Testis (tissue), 3 donors: Measurements from ENCODE around the gene SPON1. TPM values are rescaled to one million over a fixed set of nuclear protein-coding genes. Genes with fewer than 3 reads are reported as not detected.

Experiments
- DNase-seq: peaks from one replicate; pipeline ENCODE4 v3.0.0-alpha.2; 2019
- H3K27ac ChIP-seq, 2 donors: fragments of 200-600 bp; sonication (generic); one replicate each; pipeline ENCODE4 v1.5.1; 2019
- H3K27me3 ChIP-seq: fragments of 200-600 bp; sonication (generic); one replicate; pipeline ENCODE4 v1.5.1; 2019
- H3K36me3 ChIP-seq: fragments of 200-600 bp; sonication (generic); one replicate; pipeline ENCODE4 v1.5.1; 2017; ENCODE audit warnings: low read depth; ENCODE audit errors: missing control alignments
- H3K4me1 ChIP-seq: fragments of 200-600 bp; sonication (generic); one replicate; pipeline ENCODE4 v1.5.1; 2019
- H3K4me3 ChIP-seq, 2 donors: fragments of 200-600 bp; sonication (generic); one replicate each; pipeline ENCODE4 v1.5.1; 2017 to 2019
- H3K9me3 ChIP-seq: fragments of 200-600 bp; sonication (generic); one replicate; pipeline ENCODE4 v1.5.1; 2017
- CTCF ChIP-seq, 3 experiments: fragments of 450-650 bp in 2 of 3; fragments of 200-600 bp in 1 of 3; sonication (generic) in 1 of 3; IDR thresholded peaks; one replicate each; pipeline ENCODE4 v1.5.1; 2016 to 2019; ENCODE audit warnings: antibody characterized with exemption in 3 of 3, mild to moderate bottlenecking in 2 of 3, moderate library complexity in 1 of 3
- POLR2A ChIP-seq: fragments of 450-650 bp; IDR thresholded peaks from one replicate; pipeline ENCODE4 v1.6.1; 2017; ENCODE audit warnings: antibody characterized with exemption, mild to moderate bottlenecking, moderate library complexity
- WGBS, 2 donors: methylation state at CpG; one replicate each; pipeline ENCODE4 v1.1.5; 2018; 5-methylcytosine and 5-hydroxymethylcytosine counted together
- intact Hi-C: fragments of 100-400 bp; cut with DNase I; formaldehyde crosslinking; loops from one replicate; pipeline ENCODE4 v1.15.1; 2023; ENCODE audit warnings: low total_unique reads
- polyA plus RNA-seq: library from polyadenylated mRNA; stranded (reverse); fragments of 350-450 nt; fragmentation: Illumina TruSeq; extraction: RNeasy Lipid Tissue Mini Kit (QIAGEN cat#74804); gene quantifications from one replicate; pipeline ENCODE4 v1.2.3, GENCODE V29; 2014; ENCODE audit warnings: low read depth, low replicate concordance; ENCODE audit not compliant: insufficient read depth
- small RNA-seq, 2 donors: library from RNA; depleted of rRNA; stranded (forward); fragments of <200 nt; gene quantifications; one replicate each; pipeline ENCODE3, GENCODE V24; 2016
- total RNA-seq, 2 donors: library from RNA; depleted of rRNA; stranded (reverse); fragments of >200 nt; gene quantifications; one replicate each; pipeline ENCODE4 v1.2.3, GENCODE V29; 2016

Gene SPON1
- total and polyA plus RNA-seq, 3 donors from 2014 or later, result 6.9 to 11.9 (median 7.6) TPM

DNA sequence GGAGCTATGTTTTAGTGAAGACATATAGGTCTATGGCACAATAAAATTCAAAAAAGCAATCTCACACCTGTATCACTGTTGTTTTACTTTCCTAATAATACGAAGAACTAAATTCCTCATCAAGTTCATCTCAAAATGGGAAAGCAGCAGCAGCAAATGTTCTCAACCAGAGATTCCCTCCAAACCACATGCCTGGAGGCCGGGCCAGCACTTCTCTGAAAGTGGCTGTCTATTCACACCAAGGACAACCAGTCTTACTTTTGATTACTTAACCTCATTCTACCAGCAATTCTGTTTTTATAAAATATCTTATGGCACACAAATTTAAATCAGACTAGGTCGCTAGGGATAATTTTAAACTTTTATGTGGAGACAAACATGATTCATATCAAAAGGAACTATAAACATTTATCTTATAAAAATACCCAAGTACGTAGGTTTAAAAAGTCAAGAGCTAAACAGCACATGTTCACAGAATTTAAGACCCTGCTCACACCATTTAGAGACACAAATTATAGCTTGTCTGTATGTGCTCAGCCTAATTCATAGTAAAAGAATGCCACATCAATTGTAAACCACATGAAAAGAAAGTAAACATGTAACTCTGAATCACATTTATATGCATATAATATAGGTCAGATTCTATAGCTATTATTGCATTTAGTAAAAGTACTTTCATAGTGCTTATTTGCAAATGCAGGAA, 350.4 kb downstream of the SPON1 start:
- H3K36me3 ChIP-seq, result no peaks in the 10 kb centered on the region
- H3K27ac ChIP-seq, result no peak overlapping the region
- H3K4me3 ChIP-seq, result no peak overlapping the region
- H3K27me3 ChIP-seq, result no peaks in the 10 kb centered on the region
- DNase-seq, result no peak
- 82 to 87% methylated on average over 4 of the region's 4 CpGs for whole genome bisulfite sequencing, 2 donors
- TF ChIP-seq CTCF (IDR thresholded peaks at IDR 0.05) (no peak), POLR2A (no peak)
- no peaks in the 10 kb centered on the region for H3K4me1 ChIP-seq
- intact Hi-C loops, result no loop called here
- no peaks in the 10 kb centered on the region for H3K9me3 ChIP-seq

- Histone ChIP-seq H3K4me3 (no peak overlapping the region), H3K4me1 (no peaks in the 10 kb centered on the region), H3K36me3 (no peaks in the 10 kb centered on the region), H3K27me3 (no peaks in the 10 kb centered on the region), H3K27ac (no peak overlapping the region), H3K9me3 (no peaks in the 10 kb centered on the region)
- TF ChIP-seq CTCF (IDR thresholded peaks at IDR 0.05) (no peak), POLR2A (no peak)
- no peak for DNase-seq
- intact Hi-C loops, result no loop called here
- 85 to 88% methylated on average over 2 of the region's 2 CpGs for WGBS, 2 donors
Measured at GRCh38 chr11:14314127-14314526, 351.6 kb downstream of the SPON1 start.

DNA sequence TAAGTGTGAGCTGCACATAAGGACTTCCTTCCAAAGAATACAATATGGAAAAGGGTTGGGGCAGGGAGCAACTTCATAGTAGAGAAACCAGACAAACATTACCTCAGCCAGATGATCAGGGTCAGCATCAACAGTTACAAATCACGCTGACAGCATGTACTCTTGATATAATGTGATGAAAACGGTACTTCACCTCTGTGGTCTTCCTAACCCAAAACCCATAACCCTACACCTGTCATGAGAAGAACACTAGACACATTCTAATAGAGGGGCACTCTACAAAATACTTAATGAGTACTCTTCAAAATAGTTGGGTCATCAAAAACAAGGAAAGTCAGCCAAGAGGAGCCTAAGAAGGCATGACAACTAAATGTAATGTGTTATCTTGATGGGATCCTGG, 352.6 kb downstream of the SPON1 start:
- H3K36me3 ChIP-seq, result no peaks in the 10 kb centered on the region
- no peaks in the 10 kb centered on the region for H3K9me3 ChIP-seq
- intact Hi-C loops, result no loop called here
- 90 to 91% methylated on average over 2 of the region's 2 CpGs for WGBS, 2 donors
- H3K27me3 ChIP-seq, result no peaks in the 10 kb centered on the region
- DNase-seq, result no peak
- TF ChIP-seq CTCF (IDR thresholded peaks at IDR 0.05), result no peak
- no peaks in the 10 kb centered on the region for H3K4me1 ChIP-seq
- H3K4me3 ChIP-seq, result no peak overlapping the region
- H3K27ac ChIP-seq, result no peak overlapping the region

Small RNA genes within 50 kb of the gene (small RNA-seq; reads per million reads assigned to genes)
- gene RNA5SP332, result 0 reads per million in 2 donors
